Muscle layer of duodenum (tissue), 2 donors: ENCODE measurements around the gene NT5C2.
"Not testable (repeated sequence)": the region's sequence is repeated elsewhere in the genome, so short reads cannot be mapped to it uniquely, and the experiment has no call there.

Experiments
- H3K27ac ChIP-seq: one replicate; pipeline ENCODE4 v1.7.0; 2013; ENCODE audit warnings: mild to moderate bottlenecking, low read length
- H3K27me3 ChIP-seq: one replicate; pipeline ENCODE4 v1.7.0; 2013; ENCODE audit warnings: low read depth, mild to moderate bottlenecking, control low read depth, low read length
- H3K36me3 ChIP-seq, 2 donors: one replicate each; pipeline ENCODE4 v1.7.0; 2013; ENCODE audit warnings: low read length in 2 of 2, control low read depth in 1 of 2, mild to moderate bottlenecking in 1 of 2; ENCODE audit not compliant: insufficient read depth in 2 of 2, control insufficient read depth in 1 of 2
- H3K4me1 ChIP-seq, 2 donors: one replicate each; pipeline ENCODE4 v1.7.0; 2013; ENCODE audit warnings: low read length in 2 of 2, mild to moderate bottlenecking in 2 of 2, control low read depth in 1 of 2, moderate library complexity in 1 of 2; ENCODE audit not compliant: insufficient read depth in 2 of 2, control insufficient read depth in 1 of 2
- H3K4me3 ChIP-seq, 2 donors: one replicate each; pipeline ENCODE4 v1.7.0; 2013; ENCODE audit warnings: low read length in 2 of 2, low read depth in 1 of 2, mild to moderate bottlenecking in 1 of 2
- H3K9me3 ChIP-seq, 2 donors: one replicate each; pipeline ENCODE4 v1.7.0; 2013; ENCODE audit warnings: low read length in 2 of 2, control low read depth in 1 of 2, mild to moderate bottlenecking in 1 of 2; ENCODE audit not compliant: control insufficient read depth in 1 of 2
- donor health status: healthy.

NT5C2 gene

GRCh38 chr10:103193107-103193819 is at the start of gene NT5C2:
TSS of gene NT5C2 (minus strand) at chr10:103193272. CDS start at chr10:103174958, 18,314 bp downstream.
- H3K27ac ChIP-seq = peak within 1 kb of the TSS; percentile 97
- H3K4me3 ChIP-seq = peak within 1 kb of the TSS; percentile 83 to 95
- no peaks in the 10 kb centered on the region for H3K27me3 ChIP-seq
- no peaks in the 10 kb centered on the region for H3K36me3 ChIP-seq
- H3K9me3 ChIP-seq = no peaks in the 10 kb centered on the region
- peaks cover 6 to 35% of the 10 kb centered on the region in 2 donors for H3K4me1 ChIP-seq

GRCh38 chr10:103241262-103242011 is 48.4 kb upstream of the NT5C2 start:
- no peaks in the 10 kb centered on the region for H3K9me3 ChIP-seq
- no peak overlapping the region for H3K4me3 ChIP-seq
- no peaks in the 10 kb centered on the region for H3K4me1 ChIP-seq
- no peaks in the 10 kb centered on the region for H3K27me3 ChIP-seq
- H3K27ac ChIP-seq = peak overlapping the region; percentile 65
- H3K36me3 ChIP-seq = no peaks in the 10 kb centered on the region

- no peaks in the 10 kb centered on the region for H3K36me3 ChIP-seq
- no peaks in the 10 kb centered on the region for H3K27me3 ChIP-seq
- H3K4me3 ChIP-seq = no peak overlapping the region
- H3K27ac ChIP-seq = no peak overlapping the region
- no peaks in the 10 kb centered on the region for H3K4me1 ChIP-seq
- H3K9me3 ChIP-seq = no peaks in the 10 kb centered on the region
Measured at GRCh38 chr10:103238506-103239252, 45.6 kb upstream of the NT5C2 start.

- Histone ChIP-seq H3K27me3 (no peaks in the 10 kb centered on the region), H3K27ac (no peak overlapping the region), H3K4me3 (no peak overlapping the region), H3K4me1 (peaks cover 0 to under 1% of the 10 kb centered on the region in 2 donors), H3K36me3 (no peaks in the 10 kb centered on the region), H3K9me3 (no peaks in the 10 kb centered on the region)
Measured at GRCh38 chr10:103235775-103236174, 42.7 kb upstream of the NT5C2 start.

GRCh38 chr10:103232772-103233488 is 39.9 kb upstream of the NT5C2 start:
- no peaks in the 10 kb centered on the region for H3K9me3 ChIP-seq
- no peak overlapping the region for H3K27ac ChIP-seq

GRCh38 chr10:103232131-103232673 is 39.1 kb upstream of the NT5C2 start:
- no peaks in the 10 kb centered on the region for H3K9me3 ChIP-seq
- peaks cover 0 to 7% of the 10 kb centered on the region in 2 donors for H3K4me1 ChIP-seq
- no peaks in the 10 kb centered on the region for H3K36me3 ChIP-seq
- no peaks in the 10 kb centered on the region for H3K27me3 ChIP-seq
- no peak overlapping the region for H3K27ac ChIP-seq
- H3K4me3 ChIP-seq = no peak overlapping the region

More at GRCh38 chr10:103232772-103233488, 39.9 kb upstream of the NT5C2 start:
- no peaks in the 10 kb centered on the region for H3K36me3 ChIP-seq
- H3K27me3 ChIP-seq = no peaks in the 10 kb centered on the region
- H3K4me3 ChIP-seq = no peak overlapping the region
- H3K4me1 ChIP-seq = peaks cover 0 to 7% of the 10 kb centered on the region in 2 donors

GRCh38 chr10:103231047-103231551 is 38.0 kb upstream of the NT5C2 start:
- Histone ChIP-seq H3K4me1 (peaks cover 0 to 7% of the 10 kb centered on the region in 2 donors), H3K4me3 (peak overlapping the region in 1 of 2 donors; percentile 19), H3K27me3 (no peaks in the 10 kb centered on the region), H3K27ac (peak overlapping the region; percentile 53), H3K9me3 (no peaks in the 10 kb centered on the region), H3K36me3 (no peaks in the 10 kb centered on the region)

GRCh38 chr10:103227416-103227815 is 34.3 kb upstream of the NT5C2 start:
- no peak overlapping the region for H3K4me3 ChIP-seq
- H3K36me3 ChIP-seq = no peaks in the 10 kb centered on the region
- peaks cover 7 to 18% of the 10 kb centered on the region in 2 donors for H3K9me3 ChIP-seq
- H3K27ac ChIP-seq = no peak overlapping the region
- H3K27me3 ChIP-seq = no peaks in the 10 kb centered on the region
- H3K4me1 ChIP-seq = peaks cover 0 to 7% of the 10 kb centered on the region in 2 donors

GRCh38 chr10:103225939-103226338 is 32.9 kb upstream of the NT5C2 start:
- Histone ChIP-seq H3K36me3 (no peaks in the 10 kb centered on the region), H3K27me3 (no peaks in the 10 kb centered on the region), H3K4me1 (peaks cover 0 to 7% of the 10 kb centered on the region in 2 donors), H3K27ac (no peak overlapping the region), H3K4me3 (no peak overlapping the region), H3K9me3 (peaks cover 7 to 18% of the 10 kb centered on the region in 2 donors)

GRCh38 chr10:103224721-103225120 is 31.6 kb upstream of the NT5C2 start:
- H3K4me1 ChIP-seq, H3K27me3 ChIP-seq, H3K4me3 ChIP-seq, H3K36me3 ChIP-seq, H3K27ac ChIP-seq: not testable (repeated sequence)
- H3K9me3 ChIP-seq = peaks cover 7 to 18% of the 10 kb centered on the region in 2 donors
